ENCODE measurements around the gene CMTM8.

- TF ChIP-seq CTCF (IDR thresholded peaks at IDR 0.05; ENCODE audit: borderline replicate concordance, extremely low read depth, low read length, poor library complexity, severe bottlenecking), result no peak
- no peak for TF ChIP-seq EZH2 (IDR thresholded peaks at IDR 0.05; ENCODE audit: borderline replicate concordance, low read depth, low read length, severe bottlenecking)
Observed at GRCh38 chr3:32292085-32292796, 53.8 kb downstream of the CMTM8 start.
